ENCODE results near the gene AUTS2. TPM values are rescaled to one million over a fixed set of nuclear protein-coding genes. Genes with fewer than 3 reads are reported as not detected.

The AUTS2 gene
- total and polyA plus RNA-seq, 10 of the 15 experiments (the other 5 are each of a cell fraction or from before 2014, with no cell fraction given) = 6.4 to 55.6 (median 21.6) TPM

GRCh38 chr7:69654849-69655707 is 56.8 kb downstream of the AUTS2 start (continued):
- TF ChIP-seq MTA3 (IDR thresholded peaks at IDR 0.05; ENCODE audit: borderline replicate concordance, low read length) (no peak), NR2F1 (conservative IDR thresholded peaks at IDR 0.05) (0 out of 2 replicates have a peak, but pooled peaks have one; percentile 44), JUNB (IDR thresholded peaks at IDR 0.05) (no peak), BCL11A (IDR thresholded peaks at IDR 0.05; ENCODE audit: low read depth, low read length) (peak; percentile 61; the same call in 1 of the 2 replicates), IRF5 (IDR thresholded peaks at IDR 0.05; ENCODE audit: borderline replicate concordance) (no peak), RELB (IDR thresholded peaks at IDR 0.05; ENCODE audit: low read depth) (no peak), LARP7 (IDR thresholded peaks at IDR 0.05) (no peak), HDGF (IDR thresholded peaks at IDR 0.05) (no peak), TARDBP (IDR thresholded peaks at IDR 0.05; ENCODE audit: borderline replicate concordance) (no peak), CHD2 (IDR thresholded peaks at IDR 0.05; ENCODE audit: borderline replicate concordance, low read depth, low read length) (no peak), NFYB (IDR thresholded peaks at IDR 0.05; ENCODE audit: insufficient read depth, low read depth, low read length) (no peak), IKZF1 (conservative IDR thresholded peaks at IDR 0.05) (0 out of 2 replicates have a peak, but pooled peaks have one; percentile 16), MEF2B (IDR thresholded peaks at IDR 0.05; ENCODE audit: partially characterized antibody, poor library complexity, severe bottlenecking) (no peak), CREB1 (IDR thresholded peaks at IDR 0.05; ENCODE audit: low read depth) (no peak), BACH1 (IDR thresholded peaks at IDR 0.05; ENCODE audit: borderline replicate concordance) (no peak)
- TF ChIP-seq, protein P1, sequence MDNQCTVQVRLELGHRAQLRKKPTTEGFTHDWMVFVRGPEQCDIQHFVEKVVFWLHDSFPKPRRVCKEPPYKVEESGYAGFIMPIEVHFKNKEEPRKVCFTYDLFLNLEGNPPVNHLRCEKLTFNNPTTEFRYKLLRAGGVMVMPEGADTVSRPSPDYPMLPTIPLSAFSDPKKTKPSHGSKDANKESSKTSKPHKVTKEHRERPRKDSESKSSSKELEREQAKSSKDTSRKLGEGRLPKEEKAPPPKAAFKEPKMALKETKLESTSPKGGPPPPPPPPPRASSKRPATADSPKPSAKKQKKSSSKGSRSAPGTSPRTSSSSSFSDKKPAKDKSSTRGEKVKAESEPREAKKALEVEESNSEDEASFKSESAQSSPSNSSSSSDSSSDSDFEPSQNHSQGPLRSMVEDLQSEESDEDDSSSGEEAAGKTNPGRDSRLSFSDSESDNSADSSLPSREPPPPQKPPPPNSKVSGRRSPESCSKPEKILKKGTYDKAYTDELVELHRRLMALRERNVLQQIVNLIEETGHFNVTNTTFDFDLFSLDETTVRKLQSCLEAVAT (IDR thresholded peaks at IDR 0.05) = no peak
- TF ChIP-seq, protein P2, sequence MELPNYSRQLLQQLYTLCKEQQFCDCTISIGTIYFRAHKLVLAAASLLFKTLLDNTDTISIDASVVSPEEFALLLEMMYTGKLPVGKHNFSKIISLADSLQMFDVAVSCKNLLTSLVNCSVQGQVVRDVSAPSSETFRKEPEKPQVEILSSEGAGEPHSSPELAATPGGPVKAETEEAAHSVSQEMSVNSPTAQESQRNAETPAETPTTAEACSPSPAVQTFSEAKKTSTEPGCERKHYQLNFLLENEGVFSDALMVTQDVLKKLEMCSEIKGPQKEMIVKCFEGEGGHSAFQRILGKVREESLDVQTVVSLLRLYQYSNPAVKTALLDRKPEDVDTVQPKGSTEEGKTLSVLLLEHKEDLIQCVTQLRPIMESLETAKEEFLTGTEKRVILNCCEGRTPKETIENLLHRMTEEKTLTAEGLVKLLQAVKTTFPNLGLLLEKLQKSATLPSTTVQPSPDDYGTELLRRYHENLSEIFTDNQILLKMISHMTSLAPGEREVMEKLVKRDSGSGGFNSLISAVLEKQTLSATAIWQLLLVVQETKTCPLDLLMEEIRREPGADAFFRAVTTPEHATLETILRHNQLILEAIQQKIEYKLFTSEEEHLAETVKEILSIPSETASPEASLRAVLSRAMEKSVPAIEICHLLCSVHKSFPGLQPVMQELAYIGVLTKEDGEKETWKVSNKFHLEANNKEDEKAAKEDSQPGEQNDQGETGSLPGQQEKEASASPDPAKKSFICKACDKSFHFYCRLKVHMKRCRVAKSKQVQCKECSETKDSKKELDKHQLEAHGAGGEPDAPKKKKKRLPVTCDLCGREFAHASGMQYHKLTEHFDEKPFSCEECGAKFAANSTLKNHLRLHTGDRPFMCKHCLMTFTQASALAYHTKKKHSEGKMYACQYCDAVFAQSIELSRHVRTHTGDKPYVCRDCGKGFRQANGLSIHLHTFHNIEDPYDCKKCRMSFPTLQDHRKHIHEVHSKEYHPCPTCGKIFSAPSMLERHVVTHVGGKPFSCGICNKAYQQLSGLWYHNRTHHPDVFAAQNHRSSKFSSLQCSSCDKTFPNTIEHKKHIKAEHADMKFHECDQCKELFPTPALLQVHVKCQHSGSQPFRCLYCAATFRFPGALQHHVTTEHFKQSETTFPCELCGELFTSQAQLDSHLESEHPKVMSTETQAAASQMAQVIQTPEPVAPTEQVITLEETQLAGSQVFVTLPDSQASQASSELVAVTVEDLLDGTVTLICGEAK (IDR thresholded peaks at IDR 0.05; ENCODE audit: borderline replicate concordance) = no peak
- TF ChIP-seq, protein P3, sequence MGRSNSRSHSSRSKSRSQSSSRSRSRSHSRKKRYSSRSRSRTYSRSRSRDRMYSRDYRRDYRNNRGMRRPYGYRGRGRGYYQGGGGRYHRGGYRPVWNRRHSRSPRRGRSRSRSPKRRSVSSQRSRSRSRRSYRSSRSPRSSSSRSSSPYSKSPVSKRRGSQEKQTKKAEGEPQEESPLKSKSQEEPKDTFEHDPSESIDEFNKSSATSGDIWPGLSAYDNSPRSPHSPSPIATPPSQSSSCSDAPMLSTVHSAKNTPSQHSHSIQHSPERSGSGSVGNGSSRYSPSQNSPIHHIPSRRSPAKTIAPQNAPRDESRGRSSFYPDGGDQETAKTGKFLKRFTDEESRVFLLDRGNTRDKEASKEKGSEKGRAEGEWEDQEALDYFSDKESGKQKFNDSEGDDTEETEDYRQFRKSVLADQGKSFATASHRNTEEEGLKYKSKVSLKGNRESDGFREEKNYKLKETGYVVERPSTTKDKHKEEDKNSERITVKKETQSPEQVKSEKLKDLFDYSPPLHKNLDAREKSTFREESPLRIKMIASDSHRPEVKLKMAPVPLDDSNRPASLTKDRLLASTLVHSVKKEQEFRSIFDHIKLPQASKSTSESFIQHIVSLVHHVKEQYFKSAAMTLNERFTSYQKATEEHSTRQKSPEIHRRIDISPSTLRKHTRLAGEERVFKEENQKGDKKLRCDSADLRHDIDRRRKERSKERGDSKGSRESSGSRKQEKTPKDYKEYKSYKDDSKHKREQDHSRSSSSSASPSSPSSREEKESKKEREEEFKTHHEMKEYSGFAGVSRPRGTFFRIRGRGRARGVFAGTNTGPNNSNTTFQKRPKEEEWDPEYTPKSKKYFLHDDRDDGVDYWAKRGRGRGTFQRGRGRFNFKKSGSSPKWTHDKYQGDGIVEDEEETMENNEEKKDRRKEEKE (IDR thresholded peaks at IDR 0.05) = no peak

Measured in GM12878 (cell line).